Amygdala (tissue), 56 donors: Measurements from ENCODE around the gene EIF5.
A peak's percentile ranks its signal among the peaks of the same experiment; 100 is the strongest.
"Not testable (repeated sequence)": the region's sequence is repeated elsewhere in the genome, so short reads cannot be mapped to it uniquely, and the experiment has no call there.

ENCODE experiments used
- DNase-seq, 56 donors: peaks; one replicate each; lab custom pipeline; 2025; lab: John Stamatoyannopoulos, UW

Gene EIF5

GRCh38 chr14:103332143-103332919, 1.7 kb upstream of the EIF5 start:
- DNase-seq: no peak

DNA sequence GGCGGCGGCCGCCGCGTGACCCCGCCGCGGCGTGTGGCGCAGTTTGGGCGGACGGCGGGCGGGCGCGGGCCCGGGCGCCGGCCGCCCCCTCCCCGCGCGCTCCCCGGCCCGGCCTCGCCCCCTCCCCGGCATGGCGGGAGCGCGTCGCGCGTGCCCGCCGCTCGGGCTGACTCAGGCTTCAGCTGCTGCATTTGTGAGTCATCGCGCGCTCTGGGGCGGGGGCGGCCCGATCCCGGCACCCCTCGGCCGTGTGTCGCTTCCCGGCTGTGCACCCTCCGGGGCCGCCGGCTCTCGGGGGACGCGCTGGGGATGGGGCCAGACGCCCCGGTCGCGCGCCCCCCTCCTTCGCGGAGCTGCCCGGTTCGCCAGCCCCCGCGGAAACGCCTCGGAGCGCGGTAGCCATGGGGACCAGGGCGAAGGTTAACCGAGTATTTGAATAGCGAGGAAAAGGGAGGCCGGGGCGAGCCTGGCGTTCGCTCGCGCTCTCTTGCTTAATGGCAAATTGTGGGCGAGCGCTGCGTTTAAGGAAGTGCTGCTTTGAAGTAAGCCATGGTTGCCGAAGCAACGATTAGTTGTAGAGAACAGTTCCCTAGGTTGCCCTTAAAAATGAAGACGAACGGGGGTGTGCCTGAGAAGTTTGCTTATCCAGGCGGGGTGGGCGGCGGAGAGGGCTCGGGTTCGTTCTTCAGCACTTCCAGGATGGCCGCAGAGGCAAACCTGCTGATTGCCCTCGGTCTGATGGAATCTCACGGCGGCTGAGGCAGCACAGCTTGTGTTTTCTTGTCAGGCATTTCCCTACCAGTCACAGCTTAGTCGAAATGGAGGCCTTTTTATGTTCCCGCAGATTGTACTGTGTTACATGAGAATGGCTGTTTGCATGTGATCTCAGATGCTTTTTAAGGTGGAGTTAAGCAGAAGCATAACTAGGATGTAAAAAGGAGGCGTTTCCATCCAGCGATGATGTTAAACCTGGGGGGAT, 896 bp downstream of the EIF5 start:
- DNase-seq: peak in 40 of 56 donors; percentile 40 to 84 (median 68)

GRCh38 chr14:103336191-103336590, 2.2 kb downstream of the EIF5 start:
- DNase-seq: no peak

DNA sequence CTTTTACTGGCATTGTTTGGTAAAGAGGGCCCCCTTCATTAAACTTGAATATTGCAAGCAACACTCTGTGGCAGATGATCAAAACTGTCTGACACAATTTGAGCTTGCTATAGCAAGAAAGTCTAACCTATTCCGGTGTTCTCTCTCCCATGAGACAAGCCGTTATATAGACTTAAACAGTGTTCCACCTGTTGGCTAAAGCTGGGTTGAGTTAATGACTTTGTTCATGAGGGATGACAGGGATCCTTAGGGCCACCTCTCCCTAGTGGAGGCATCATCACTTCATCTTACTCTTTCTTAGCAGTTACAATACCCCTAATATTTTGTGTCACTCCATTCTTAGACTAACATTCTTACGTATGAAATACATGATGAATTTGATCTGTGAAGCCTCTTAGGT, 3.8 kb downstream of the EIF5 start:
- no peak for DNase-seq

GRCh38 chr14:103339561-103339960, 5.5 kb downstream of the EIF5 start:
- DNase-seq: no peak

- no peak for DNase-seq
Measured at GRCh38 chr14:103340480-103341212, 6.6 kb downstream of the EIF5 start.

GRCh38 chr14:103341250-103342129, 7.5 kb downstream of the EIF5 start:
- DNase-seq: no peak

- DNase-seq: no peak
Measured at GRCh38 chr14:103343164-103343879, 9.3 kb downstream of the EIF5 start.

DNA sequence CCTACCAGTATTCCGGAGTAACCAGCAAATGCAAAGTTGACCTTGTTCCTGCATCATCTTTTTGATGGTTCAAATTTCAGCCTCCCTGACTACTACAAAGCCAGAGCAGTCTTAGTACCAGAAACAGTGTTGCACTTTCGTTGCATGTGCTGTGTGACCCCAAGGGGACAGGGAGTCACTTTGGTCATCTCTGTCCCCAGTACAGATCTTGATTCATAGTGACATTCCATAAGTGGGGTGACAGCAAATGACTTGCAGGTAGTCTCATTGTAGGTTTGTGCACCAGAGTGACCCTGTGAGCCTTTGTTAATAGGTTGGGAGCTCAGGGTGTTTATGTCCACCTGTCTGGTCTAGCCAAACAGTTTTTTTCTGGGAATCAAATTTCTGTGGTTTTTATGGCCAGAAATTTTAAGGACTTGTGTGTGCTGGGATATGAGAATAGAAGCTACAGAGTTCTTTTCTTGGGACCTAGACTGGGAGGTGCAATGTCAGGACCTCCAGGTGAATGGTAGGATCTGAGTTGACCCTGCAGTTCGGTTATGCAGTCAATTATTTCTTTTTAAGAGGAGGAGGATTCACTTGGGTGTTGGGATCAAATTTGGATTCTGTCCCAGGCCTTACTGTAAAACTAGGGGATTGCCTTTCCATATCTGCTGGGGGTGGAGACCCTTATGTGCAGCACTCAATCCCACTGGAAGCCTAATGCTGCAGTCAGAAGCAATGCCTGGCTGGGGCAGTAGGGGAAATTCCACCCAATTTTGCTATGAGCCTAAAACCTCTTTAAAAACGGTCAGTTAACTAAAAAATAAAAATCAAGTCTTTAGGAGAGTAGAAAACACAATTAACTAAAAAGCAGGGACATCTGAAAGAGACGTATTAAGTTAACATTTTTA, 10.1 kb downstream of the EIF5 start:
- no peak for DNase-seq

DNA sequence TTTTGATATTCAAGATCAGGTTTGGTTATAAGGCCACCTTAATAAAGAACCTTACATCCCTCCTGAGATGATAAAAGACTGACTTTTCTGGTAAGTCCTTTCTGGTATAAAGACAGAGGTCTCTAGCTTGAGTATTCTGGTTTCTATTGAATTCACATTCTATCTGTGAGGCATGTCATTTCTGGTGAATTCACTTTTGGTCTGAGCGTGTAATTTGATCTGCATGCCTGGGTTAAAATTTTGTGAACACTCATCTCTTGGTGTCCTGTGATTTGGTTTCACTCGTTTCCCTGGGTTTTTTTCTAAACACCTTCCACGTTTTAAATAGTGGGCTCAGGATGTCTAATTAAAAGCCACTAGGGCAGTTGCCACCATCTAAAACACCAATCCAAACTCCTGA, 12.2 kb downstream of the EIF5 start:
- DNase-seq: no peak

DNA sequence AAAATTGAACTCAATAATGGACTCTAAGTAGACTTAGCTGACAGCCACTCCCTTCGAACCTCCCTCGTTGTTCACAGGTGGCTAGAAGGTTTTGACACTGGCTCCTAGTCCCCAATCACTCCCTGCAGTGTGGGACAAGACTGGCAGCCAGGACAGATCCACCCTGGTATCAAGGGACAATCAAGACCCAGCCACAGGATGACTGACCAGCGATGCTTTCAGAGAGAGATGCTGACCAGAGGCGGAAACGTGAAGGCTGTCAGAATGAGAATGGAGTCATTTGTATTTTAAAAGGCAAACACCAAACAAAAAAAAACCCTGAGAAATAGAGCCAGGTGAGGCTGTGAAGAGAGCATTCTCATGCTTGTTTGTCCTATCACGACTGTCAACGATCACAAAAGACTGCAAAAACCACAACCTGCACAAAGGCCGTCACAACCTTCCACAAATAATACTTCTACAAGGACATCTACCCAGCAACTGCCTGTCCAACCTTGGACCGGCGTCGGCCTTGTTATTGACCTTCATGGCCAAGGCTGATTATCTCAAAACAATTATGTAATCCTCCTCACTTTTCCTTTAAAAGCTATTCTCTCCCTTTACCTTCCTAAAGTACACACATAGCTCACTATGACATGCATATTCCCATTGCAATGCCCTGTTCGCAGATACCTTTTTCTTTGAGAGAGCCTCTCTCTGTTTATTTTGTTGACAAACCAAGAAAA, 13.2 kb downstream of the EIF5 start:
- no peak for DNase-seq

DNA sequence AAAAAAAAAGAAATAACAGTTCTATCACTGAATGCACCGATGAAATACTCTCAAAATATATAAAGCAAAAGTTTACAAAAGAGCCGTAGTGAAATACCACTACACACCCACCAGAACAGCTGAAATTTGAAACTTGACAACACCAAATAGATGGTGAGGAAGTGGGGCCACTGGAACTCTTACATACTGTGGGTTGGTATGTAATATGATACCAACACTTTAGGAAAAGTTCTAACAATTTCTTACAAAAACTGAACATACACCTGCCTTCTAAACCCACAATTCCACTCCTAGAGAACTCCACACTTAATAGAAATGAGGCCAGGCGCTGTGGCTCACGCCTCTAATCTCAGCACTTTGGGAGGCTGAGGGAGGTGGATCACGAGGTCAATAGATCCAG, 14.1 kb downstream of the EIF5 start:
- no peak for DNase-seq

GRCh38 chr14:103349982-103350381, 15.9 kb downstream of the EIF5 start:
- no peak for DNase-seq

DNA sequence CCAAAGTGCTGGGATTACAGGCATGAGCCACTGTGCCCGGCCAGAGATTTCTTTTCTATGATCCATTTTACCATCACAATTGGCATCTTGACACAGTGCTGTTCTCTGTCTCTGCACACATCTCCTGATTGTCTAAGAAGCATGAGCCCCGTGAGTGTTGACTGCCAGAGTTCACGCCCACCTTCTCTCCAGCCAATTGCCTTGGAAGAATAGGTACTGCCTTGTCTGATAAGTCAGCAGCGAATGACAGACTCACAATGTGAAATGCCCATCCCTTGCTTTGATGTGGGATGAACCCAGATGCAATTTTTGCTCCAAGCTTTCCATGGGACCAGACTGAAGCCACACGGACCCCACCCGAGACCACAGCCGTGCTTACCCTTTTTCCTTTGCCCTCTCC, 19.3 kb downstream of the EIF5 start:
- DNase-seq: no peak

- no peak for DNase-seq
Measured at GRCh38 chr14:103354141-103354540, 20.1 kb downstream of the EIF5 start.

- DNase-seq: no peak
Measured at GRCh38 chr14:103356024-103356682, 22.1 kb downstream of the EIF5 start.

- not testable (repeated sequence) for DNase-seq
Measured at GRCh38 chr14:103357552-103357951, 23.5 kb downstream of the EIF5 start.
